GM19239 (cell line): ENCODE data around the gene TPPP2.
"Not testable (repeated sequence)": the region's sequence is repeated elsewhere in the genome, so short reads cannot be mapped to it uniquely, and the experiment has no call there.

Experiments
- DNase-seq: peaks from one replicate; pipeline ENCODE4 v3.0.0; 2011; ENCODE audit warnings: low spot score; ENCODE audit not compliant: insufficient read length
- FAIRE-seq: peaks from 2 replicates; lab custom pipeline; 2011; peaks lifted over from hg19 to GRCh38; lab: Jason Lieb, UNC

TPPP2 gene

DNA sequence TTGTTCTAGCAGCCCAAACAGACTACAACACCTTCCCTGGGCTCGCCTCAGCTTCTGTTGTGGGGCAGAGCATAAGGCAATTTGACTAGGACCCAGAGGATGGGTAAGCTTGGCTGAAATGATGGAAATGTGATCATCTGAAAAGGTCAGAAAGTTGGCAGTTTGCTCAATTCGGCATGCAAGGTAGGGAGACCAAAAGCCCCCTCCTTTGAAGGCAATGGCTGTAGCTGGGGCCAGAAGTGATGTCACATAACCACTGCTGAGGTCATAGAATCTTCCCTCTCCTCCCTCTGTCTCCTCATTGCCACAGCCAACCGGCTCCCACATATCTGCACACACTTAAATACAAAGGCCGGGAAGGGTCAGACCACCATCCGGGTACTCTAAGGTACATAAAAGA is at the start of gene TPPP2:
Gene TPPP2 (plus strand): TSS at position 301 of the 400 bp plus-strand sequence. CDS start 365 bp downstream, outside the sequence.
- no peak for FAIRE-seq
- DNase-seq, result no peak

DNA sequence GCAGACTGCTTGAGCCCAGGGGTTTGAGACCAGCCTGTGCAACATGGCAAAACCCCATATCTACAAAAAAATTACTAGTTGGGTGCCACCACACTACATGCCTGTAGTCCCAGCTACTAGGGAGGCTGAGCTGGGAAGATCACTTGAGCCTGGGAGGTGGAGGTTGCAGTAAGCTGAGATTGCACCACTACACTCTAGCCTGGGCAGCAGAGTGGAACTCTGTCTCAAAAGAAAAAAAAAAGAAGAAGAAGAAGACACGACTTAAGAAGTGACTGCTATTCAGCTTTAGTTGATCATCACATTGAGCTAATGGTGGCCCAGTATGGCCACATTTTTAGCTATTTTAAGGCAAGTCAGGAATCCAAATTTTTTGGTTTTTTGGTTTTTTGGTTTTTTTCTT is 49.1 kb upstream of the TPPP2 start:
- DNase-seq, result no peak
- FAIRE-seq, result no peak

DNA sequence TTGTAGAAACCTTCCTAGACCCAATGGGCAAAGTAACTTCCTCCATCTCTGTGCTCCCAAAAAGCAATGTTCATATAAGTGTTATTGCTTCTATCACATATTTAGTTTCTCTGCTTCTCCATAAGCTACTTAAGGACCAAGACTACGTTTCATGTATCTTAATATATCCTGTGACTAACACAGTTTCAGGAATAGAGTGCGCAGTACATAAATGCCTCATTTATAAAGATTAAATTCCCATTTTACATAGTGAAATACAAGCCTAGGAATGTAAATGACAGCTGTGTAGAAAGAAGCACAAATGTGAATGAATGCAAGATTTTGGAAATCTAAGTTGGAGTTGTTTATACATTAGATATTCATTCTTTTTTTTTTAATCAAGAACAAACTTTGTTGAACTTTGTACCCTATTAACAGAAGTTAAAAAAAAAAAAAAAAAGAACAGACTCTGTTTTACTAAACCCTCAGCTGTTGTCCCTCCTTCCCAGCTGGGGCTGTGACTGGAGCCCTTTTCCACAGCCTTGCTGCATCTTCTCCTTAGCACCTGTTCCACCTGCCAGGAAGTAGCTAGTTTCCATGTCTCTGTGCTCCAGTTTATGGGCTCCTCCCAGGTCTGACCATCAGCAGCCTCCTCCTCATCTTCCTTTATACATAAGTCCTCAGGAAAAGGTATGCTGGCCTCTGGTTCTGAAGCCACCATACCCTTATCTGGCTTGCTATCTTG is 47.2 kb upstream of the TPPP2 start:
- FAIRE-seq (no peak), DNase-seq (no peak)

DNA sequence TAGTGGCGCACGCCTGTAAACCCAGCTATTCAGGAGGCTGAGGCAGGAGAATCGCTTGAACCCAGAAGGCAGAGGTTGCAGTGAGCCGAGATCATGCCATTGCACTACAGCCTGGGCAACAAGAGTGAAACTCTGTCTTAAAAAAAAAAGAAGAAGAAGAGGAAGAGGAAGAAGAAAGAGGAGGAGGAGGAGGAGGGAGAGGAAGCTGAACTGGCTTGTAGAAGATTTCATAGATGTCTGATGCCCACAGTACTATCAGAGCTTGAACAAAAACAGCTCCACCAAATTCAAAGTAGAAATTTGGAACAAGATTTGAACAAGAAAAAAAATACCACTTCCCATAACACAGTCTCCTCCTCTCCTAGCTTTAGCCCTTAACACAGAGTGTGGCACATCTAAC is 44.4 kb upstream of the TPPP2 start:
- DNase-seq, FAIRE-seq: not testable (repeated sequence)

DNA sequence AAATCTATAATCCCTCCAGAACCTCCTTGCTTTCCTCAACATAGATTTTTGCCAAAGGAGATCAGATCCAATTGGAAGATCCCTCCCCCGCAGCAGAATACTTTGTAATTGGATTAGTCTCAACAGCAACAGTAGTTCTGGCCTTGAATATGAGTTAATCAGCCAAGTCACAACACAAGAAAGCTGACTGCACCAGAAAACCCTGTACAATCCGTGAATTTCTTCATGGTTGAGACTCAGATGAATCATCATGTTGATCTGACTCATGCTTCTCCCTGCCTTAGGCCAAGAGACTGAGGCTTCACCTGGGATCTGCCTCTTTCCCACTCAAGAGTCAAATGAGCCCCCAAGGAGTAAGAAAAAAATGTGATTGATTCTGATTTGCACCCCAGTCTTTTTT is 43.2 kb upstream of the TPPP2 start:
- DNase-seq (no peak), FAIRE-seq (no peak)

DNA sequence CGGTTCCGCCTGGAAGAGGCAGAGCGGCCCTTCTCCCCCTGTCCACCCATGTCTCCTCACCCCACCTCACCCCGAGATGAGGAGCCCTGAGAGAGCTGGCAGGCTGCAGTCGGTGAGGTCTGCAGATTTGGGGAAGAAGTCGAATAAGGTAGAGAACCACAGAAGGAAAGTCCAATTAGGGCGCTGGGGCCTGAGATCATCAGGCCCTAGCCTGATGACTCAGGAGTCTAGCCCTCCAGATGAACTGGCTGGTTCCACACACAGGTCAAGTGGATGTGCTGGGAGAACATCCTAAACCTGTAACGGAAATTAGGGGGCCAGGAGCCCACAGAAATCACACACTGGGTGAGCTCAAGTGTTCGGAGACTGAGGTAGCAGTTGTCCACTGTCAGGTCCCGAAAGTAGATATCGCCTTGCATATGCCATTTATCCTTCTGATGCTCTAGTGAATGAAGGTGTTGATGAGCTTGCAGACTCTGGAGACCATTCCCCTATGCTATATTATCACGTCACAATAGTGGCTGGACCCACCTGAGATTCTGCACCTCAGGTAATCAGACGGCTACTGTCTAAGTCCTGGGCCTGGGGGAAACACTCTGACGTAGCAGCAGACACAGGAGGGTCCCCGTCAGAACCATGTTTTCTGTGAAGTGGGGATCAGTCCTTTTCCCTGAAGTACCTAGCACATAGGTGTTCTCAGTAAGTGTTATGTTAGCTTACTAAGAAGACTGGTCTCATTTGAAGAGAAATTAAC is 41.1 kb upstream of the TPPP2 start:
- no peak for FAIRE-seq
- no peak for DNase-seq

DNA sequence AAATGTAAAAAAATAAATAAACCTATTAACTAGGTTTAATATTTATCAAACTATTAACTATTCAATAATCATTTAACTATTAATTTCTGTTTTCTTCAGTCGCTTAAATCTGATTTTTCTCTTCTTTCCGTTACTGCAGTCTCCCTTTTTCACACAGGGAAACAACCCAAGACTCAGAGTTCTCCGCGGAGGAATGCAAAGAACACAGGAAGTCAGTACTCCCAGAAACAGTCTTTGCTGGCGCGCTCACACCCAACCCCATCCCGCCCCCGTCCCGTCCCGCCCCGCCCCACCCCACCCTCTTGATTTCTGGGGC is 40.6 kb upstream of the TPPP2 start:
- no peak for FAIRE-seq
- DNase-seq, result no peak

DNA sequence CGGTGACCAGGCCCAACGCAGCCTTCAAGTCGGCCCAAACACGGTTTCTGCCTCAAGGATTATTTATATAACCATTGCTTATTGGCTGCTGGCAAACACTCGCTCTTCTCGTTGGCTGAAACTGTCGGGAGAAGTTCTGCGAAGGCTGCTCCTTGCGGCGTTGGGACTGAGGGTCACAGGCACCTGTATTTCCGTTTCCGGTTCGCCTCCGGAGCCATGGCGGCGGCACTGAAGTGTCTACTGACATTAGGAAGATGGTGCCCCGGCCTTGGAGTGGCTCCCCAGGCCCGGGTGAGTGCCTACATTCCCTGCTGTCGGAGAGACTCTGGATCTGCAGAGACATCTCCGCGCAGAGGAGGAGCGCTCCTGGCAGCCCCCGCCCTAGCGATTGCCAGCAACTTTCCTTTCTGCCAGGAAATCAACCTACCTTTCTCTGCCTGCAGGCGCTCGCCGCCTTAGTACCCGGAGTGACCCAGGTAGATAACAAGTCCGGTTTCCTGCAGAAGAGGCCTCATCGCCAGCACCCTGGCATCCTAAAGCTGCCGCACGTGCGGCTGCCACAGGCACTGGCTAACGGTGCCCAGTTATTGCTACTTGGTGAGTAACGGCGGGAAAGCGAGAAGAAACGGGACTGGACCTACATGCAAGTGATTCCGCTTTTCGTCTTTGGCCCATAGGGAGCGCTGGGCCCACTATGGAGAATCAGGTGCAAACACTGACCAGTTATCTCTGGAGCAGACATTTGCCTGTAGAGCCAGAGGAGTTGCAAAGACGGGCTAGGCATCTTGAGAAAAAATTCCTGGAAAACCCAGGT is 40.0 kb upstream of the TPPP2 start, which contains the start of gene METTL17:
Gene METTL17 (plus strand): TSS at position 194 of the 814 bp plus-strand sequence. CDS start 23 bp downstream, at position 217.
- peak; percentile 86 for FAIRE-seq
- DNase-seq, result peak; percentile 84

DNA sequence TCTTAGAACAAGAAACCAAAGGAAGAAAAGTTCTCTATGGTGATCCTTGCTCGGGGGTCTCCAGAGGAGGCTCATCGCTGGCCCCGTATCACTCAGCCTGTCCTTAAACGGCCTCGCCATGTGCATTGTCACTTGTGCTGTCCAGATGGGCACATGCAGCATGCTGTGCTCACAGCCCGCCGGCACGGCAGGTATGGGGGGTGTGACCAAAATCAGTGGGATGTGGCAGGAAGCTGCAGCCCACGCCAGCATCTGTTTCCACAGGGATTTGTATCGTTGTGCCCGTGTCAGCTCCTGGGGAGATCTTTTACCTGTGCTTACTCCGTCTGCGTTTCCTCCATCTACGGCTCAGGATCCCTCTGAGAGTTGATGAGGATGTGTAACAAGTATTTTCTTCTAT is 33.5 kb upstream of the TPPP2 start:
- no peak for FAIRE-seq
- DNase-seq, result no peak

DNA sequence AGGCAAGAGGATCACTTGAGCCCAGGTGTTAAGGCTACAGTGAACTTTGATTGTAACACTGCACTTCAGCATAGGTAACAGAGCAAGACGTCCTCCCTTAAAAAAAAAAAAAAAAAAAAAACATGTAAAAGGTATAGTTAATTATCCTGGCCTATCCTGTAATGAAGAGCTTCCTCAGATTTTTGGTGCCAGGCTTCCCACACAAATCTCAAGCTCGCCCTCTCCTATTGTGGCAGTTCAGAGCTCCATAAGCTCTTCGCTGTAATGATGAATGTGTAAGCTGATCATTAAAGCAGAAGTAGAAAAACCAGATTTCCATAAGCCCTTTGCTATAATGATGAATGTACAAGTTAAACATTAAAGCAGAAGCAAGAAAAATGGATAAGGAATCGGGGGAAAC is 32.9 kb upstream of the TPPP2 start:
- no peak for DNase-seq
- no peak for FAIRE-seq

DNA sequence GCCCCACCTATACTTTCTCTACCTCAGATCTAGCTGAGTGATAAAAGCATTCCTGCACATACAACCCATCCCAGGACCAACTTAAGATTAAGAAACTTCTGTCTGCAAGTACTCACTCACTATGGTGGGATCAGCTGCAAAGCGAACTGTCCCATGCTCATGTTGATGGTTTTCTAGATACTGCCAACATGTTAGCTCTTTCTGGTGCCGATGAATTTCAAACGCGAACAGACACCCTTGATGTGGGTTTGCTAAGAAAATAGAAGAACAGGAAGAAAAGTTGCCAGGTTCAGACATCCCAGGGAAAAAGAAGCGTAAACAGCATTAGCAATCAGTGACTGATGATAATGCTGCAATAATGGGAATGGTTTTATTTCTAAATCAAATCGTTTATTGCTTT is 32.5 kb upstream of the TPPP2 start:
- FAIRE-seq (no peak), DNase-seq (no peak)

DNA sequence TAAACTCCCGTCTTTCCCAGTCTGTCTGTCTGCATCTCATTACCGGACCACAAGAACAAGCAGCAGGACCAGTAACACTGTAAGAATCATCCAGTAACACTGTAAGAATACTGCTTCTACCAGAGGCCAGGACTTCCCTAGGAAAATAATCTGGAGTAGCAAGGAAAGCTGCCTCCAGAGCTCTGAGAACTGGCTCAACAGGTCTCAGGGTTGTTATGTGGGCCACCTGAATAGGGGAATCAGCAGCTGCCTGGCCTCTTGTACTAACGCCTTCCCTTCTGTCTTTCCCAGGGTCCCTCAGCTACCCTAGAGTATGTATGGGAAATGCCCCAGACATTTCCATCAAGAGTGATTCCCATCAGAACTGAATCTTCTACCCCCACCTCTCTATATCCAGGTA is 31.9 kb upstream of the TPPP2 start:
- DNase-seq (no peak), FAIRE-seq (no peak)

DNA sequence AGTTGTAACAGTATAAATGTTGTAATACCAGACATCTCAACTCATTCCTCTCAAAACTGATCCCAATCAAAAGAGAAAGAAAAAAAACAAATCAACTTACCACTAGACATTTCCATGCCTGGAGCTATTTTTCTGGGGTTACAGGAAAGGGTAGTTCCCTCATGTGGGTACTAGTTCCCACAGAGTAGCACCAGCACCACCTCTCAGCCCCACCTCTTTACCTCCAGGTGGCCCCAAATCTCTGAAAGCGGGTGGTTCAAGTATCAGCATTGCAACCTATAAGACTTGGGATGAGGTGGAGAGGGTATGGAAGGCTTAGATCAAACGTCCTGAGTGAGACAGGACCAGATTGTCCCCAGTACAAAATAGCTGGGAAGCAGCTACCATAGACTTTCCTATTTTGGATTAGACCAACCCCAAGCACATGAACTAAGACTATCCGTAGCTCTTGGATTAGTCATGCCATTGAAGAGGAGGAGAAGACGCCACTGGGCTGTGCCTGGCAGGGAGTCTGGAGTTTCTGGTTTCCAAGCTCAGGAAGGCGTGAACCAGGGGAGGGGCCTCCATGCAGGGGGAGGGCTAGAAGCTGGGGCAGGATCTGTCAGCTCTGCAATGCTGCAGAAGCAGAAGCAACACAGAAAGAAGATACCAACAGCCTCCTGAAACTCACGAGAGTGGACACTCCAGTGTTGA is 31.2 kb upstream of the TPPP2 start, which contains the start of gene SLC39A2:
Gene SLC39A2 (plus strand): TSS at position 620 of the 693 bp plus-strand sequence. CDS start 154 bp downstream, outside the sequence.
- FAIRE-seq (no peak), DNase-seq (no peak)

DNA sequence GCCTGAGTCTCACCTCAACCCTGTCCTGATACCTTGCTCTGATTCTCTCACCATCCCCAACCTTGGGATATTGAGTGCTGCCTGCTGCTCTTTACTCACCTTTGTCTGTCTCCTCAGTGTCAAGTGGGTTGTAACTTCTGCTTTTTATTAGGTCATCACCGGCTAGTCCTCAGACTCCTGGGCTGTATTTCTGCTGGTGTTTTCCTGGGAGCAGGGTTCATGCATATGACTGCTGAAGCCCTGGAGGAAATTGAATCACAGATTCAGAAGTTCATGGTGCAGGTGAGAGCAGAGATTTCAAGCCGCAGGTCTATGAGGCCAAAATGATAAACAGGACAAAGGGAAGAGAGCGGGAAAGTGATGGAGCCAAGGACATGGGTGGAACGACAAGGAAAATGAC is 30.4 kb upstream of the TPPP2 start:
- no peak for FAIRE-seq

DNA sequence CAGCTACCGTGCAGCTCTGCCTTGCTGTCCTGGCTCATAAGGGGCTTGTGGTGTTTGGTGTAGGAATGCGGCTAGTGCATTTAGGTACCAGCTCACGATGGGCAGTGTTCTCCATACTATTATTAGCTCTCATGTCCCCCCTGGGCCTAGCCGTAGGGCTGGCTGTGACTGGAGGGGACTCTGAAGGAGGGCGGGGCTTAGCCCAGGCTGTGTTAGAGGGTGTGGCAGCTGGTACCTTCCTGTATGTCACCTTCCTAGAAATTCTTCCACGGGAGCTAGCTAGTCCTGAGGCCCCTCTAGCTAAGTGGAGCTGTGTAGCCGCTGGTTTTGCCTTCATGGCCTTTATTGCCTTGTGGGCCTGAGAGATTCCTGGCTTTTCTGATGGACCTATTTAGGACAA is 28.8 kb upstream of the TPPP2 start:
- DNase-seq, result no peak
- FAIRE-seq, result no peak

More for the DNA sequence above, 30.4 kb upstream of the TPPP2 start:
- DNase-seq, result no peak

DNA sequence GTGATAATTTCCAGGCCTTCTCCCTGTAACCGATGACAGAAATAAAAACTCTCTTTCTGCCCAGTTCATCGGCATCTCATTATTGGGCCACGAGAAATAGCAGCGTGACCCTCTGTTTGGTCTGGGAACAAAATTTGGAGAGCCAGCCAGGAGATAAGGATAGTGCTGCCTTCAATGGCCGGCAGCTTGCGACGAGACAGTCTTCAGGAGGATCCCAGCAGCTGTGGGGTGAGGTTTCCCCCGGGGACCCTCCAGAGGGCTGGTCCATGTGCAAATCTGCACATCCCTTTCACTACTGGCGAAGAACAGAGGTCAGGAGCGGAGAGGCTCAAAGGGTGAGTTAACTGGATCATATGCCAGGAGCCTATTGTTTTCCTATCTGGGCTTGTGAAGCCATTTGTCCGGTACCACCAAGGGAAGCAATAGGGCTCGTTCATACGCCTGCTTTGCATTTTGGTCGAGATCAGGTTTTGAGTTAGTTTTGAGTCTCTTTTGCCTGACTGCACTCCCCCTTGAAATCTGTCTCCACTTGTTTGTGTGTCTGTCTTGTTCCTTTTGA is 26.1 kb upstream of the TPPP2 start:
- DNase-seq (no peak), FAIRE-seq (no peak)

DNA sequence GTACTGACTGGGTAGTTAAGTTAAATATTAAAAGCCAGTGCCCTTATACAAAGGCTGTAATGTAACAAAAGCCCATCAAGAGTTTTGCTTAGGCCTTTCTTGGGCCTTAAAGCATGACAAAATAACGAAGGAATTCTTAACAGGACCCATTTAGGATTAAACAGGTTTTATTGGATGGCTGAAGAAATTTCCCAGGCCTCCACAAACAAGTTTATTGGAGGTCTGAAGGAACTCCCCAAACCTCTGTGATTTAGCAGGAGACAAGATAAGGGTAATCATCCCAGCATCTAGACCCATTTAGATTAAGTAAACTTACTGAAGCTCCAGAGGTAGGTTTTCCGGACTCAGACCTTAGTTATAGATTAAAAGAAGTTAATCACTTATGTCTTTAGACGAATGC is 20.3 kb upstream of the TPPP2 start:
- not testable (repeated sequence) for FAIRE-seq, DNase-seq

DNA sequence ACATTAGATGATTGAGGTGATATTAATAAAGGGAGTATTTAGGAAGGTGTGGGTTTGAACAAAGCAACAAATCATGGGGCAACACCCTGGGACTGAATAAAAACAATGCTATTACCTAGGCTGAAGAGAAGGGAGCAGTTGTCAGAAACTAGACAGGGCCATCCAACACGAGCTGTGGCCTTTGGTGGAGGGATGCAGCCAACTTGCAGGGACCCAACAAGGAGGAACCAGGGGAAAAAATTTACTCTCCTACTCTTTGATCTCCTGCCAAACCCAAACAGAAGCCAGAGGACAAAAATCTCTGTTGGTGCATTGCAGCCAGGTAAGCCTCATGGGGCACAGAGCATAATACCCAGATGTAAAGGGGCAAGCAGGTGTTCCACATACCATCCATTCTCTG is 18.9 kb upstream of the TPPP2 start:
- DNase-seq, result no peak
- no peak for FAIRE-seq

DNA sequence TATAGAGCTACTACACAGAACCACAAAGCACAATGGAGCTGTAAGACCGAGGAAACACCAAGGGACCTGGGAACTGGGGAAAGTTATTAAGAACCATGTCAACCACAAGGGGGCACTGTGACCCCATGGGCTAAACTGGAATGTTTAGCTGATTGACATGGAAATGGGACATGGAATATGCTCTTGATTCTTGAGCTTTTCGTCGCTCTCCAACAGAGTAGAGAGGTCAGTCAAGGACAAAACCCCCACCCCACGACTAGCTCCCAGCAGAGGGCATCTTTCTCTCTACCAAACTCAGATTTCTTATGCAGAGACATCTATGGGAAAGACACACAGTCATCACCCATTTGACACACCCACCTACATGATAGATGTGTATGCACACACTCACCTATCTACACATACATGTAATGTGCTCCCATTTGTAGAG is 15.2 kb upstream of the TPPP2 start:
- FAIRE-seq (peak; percentile 72), DNase-seq (peak; percentile 57)

DNA sequence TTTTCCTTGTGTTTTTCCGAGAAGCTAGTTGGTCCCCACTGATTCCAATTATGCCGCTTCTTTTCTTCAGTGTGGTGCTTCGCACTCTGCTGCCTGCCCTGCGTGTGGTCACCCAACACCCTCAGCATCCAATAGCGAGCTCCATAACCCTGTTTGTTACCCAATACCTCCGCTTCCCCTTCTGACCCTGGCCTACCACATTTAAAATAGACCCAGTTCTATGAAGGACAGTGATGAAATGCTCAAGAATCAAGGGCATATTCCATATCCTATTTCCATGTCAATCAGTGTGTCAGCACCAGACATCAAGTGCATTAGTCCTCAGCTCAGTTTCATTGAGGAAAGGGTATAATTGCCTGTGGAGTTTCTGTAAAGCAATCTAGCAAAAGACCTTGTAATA is 14.7 kb upstream of the TPPP2 start:
- no peak for FAIRE-seq
- no peak for DNase-seq
